Measurements from ENCODE around the gene SORBS1. TPM values are rescaled to one million over a fixed set of nuclear protein-coding genes. Genes with fewer than 3 reads are reported as not detected.

SORBS1 gene
- total RNA-seq, 1 experiment from 2014 or later, result 39.9 TPM

DNA sequence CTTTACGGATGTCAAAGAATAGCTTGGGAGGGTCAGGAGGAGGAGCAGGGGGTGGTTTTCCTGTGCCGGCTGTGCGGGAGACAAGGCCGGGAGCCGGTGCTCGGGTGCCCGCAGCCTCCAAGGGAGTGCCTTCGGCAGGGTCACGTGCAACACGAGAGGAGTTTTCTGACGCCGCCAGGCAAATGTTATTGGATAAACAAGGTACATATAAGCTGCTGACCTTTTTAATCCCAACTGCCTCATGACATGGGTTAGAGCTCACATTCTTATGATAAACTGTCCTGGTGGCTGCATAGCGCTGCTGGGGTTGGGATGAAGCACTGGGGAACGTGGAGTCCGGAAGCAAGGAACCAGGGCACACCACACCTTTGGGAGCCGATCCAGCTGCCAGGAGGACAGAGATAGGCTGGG, 145.5 kb downstream of the SORBS1 start:
- no peak for DNase-seq (ENCODE audit: low spot score)
- H3K27ac Mint-ChIP-seq, result peak overlapping the region; percentile 31
- ChIA-PET CTCF (interaction anchor here (1.2 to 2.7 kb wide), 4 partner anchors 15 to 186 kb away, joined by 3 to 15 read pairs (median 6); no protein-coding TSS in a partner anchor), POLR2A (interaction anchor here (0.8 kb wide), 1 partner anchor 179 kb away, joined by 3 read pairs; no protein-coding TSS in a partner anchor)
- no peaks in the 10 kb centered on the region for H3K27me3 Mint-ChIP-seq (ENCODE audit: low read depth)
- peaks cover 36% of the 10 kb centered on the region for H3K4me1 Mint-ChIP-seq
- no peak overlapping the region for H3K4me3 Mint-ChIP-seq
- H3K9me3 Mint-ChIP-seq, result no peaks in the 10 kb centered on the region
- no peaks in the 10 kb centered on the region for H3K36me3 Mint-ChIP-seq
- TF ChIP-seq, protein P1, sequence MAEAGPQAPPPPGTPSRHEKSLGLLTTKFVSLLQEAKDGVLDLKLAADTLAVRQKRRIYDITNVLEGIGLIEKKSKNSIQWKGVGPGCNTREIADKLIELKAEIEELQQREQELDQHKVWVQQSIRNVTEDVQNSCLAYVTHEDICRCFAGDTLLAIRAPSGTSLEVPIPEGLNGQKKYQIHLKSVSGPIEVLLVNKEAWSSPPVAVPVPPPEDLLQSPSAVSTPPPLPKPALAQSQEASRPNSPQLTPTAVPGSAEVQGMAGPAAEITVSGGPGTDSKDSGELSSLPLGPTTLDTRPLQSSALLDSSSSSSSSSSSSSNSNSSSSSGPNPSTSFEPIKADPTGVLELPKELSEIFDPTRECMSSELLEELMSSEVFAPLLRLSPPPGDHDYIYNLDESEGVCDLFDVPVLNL (CRISPR knock-in tag; IDR thresholded peaks at IDR 0.05; ENCODE audit: borderline replicate concordance, low read depth), result no peak
- TF ChIP-seq, protein P2, sequence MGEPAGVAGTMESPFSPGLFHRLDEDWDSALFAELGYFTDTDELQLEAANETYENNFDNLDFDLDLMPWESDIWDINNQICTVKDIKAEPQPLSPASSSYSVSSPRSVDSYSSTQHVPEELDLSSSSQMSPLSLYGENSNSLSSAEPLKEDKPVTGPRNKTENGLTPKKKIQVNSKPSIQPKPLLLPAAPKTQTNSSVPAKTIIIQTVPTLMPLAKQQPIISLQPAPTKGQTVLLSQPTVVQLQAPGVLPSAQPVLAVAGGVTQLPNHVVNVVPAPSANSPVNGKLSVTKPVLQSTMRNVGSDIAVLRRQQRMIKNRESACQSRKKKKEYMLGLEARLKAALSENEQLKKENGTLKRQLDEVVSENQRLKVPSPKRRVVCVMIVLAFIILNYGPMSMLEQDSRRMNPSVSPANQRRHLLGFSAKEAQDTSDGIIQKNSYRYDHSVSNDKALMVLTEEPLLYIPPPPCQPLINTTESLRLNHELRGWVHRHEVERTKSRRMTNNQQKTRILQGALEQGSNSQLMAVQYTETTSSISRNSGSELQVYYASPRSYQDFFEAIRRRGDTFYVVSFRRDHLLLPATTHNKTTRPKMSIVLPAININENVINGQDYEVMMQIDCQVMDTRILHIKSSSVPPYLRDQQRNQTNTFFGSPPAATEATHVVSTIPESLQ (CRISPR knock-in tag; IDR thresholded peaks at IDR 0.05), result no peak
- TF ChIP-seq PRRX2 (CRISPR knock-in tag; IDR thresholded peaks at IDR 0.05), result no peak
- no peak for TF ChIP-seq SP1 (CRISPR knock-in tag; conservative IDR thresholded peaks at IDR 0.05)
- TF ChIP-seq ZNF138 (CRISPR knock-in tag; conservative IDR thresholded peaks at IDR 0.05), result no peak
- no peak for TF ChIP-seq TCF7 (CRISPR knock-in tag; IDR thresholded peaks at IDR 0.05; ENCODE audit: low read depth)
- no peak for TF ChIP-seq NFYB (CRISPR knock-in tag; conservative IDR thresholded peaks at IDR 0.05; ENCODE audit: low read depth)
- no peak for TF ChIP-seq NFATC4 (CRISPR knock-in tag; IDR thresholded peaks at IDR 0.05)
- TF ChIP-seq ZNF423 (CRISPR knock-in tag; IDR thresholded peaks at IDR 0.05), result no peak
- TF ChIP-seq TEAD4 (CRISPR knock-in tag; IDR thresholded peaks at IDR 0.05), result no peak
- no peak for TF ChIP-seq NR3C1 (CRISPR knock-in tag; conservative IDR thresholded peaks at IDR 0.05; ENCODE audit: low read depth)
- no peak for TF ChIP-seq EMX1 (CRISPR knock-in tag; IDR thresholded peaks at IDR 0.05)
- no peak for TF ChIP-seq NR2C2 (CRISPR knock-in tag; IDR thresholded peaks at IDR 0.05)
- TF ChIP-seq, protein P3, sequence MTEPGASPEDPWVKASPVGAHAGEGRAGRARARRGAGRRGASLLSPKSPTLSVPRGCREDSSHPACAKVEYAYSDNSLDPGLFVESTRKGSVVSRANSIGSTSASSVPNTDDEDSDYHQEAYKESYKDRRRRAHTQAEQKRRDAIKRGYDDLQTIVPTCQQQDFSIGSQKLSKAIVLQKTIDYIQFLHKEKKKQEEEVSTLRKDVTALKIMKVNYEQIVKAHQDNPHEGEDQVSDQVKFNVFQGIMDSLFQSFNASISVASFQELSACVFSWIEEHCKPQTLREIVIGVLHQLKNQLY (CRISPR knock-in tag; IDR thresholded peaks at IDR 0.05), result no peak
- TF ChIP-seq, protein P4, sequence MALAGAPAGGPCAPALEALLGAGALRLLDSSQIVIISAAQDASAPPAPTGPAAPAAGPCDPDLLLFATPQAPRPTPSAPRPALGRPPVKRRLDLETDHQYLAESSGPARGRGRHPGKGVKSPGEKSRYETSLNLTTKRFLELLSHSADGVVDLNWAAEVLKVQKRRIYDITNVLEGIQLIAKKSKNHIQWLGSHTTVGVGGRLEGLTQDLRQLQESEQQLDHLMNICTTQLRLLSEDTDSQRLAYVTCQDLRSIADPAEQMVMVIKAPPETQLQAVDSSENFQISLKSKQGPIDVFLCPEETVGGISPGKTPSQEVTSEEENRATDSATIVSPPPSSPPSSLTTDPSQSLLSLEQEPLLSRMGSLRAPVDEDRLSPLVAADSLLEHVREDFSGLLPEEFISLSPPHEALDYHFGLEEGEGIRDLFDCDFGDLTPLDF (CRISPR knock-in tag; IDR thresholded peaks at IDR 0.05), result no peak
- TF ChIP-seq, protein P5, sequence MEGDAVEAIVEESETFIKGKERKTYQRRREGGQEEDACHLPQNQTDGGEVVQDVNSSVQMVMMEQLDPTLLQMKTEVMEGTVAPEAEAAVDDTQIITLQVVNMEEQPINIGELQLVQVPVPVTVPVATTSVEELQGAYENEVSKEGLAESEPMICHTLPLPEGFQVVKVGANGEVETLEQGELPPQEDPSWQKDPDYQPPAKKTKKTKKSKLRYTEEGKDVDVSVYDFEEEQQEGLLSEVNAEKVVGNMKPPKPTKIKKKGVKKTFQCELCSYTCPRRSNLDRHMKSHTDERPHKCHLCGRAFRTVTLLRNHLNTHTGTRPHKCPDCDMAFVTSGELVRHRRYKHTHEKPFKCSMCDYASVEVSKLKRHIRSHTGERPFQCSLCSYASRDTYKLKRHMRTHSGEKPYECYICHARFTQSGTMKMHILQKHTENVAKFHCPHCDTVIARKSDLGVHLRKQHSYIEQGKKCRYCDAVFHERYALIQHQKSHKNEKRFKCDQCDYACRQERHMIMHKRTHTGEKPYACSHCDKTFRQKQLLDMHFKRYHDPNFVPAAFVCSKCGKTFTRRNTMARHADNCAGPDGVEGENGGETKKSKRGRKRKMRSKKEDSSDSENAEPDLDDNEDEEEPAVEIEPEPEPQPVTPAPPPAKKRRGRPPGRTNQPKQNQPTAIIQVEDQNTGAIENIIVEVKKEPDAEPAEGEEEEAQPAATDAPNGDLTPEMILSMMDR (IDR thresholded peaks at IDR 0.05), result no peak
- no peak for TF ChIP-seq ZBTB21 (CRISPR knock-in tag; IDR thresholded peaks at IDR 0.05; ENCODE audit: borderline replicate concordance)
- TF ChIP-seq, protein P6, sequence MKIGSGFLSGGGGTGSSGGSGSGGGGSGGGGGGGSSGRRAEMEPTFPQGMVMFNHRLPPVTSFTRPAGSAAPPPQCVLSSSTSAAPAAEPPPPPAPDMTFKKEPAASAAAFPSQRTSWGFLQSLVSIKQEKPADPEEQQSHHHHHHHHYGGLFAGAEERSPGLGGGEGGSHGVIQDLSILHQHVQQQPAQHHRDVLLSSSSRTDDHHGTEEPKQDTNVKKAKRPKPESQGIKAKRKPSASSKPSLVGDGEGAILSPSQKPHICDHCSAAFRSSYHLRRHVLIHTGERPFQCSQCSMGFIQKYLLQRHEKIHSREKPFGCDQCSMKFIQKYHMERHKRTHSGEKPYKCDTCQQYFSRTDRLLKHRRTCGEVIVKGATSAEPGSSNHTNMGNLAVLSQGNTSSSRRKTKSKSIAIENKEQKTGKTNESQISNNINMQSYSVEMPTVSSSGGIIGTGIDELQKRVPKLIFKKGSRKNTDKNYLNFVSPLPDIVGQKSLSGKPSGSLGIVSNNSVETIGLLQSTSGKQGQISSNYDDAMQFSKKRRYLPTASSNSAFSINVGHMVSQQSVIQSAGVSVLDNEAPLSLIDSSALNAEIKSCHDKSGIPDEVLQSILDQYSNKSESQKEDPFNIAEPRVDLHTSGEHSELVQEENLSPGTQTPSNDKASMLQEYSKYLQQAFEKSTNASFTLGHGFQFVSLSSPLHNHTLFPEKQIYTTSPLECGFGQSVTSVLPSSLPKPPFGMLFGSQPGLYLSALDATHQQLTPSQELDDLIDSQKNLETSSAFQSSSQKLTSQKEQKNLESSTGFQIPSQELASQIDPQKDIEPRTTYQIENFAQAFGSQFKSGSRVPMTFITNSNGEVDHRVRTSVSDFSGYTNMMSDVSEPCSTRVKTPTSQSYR (CRISPR knock-in tag; IDR thresholded peaks at IDR 0.05), result no peak
- TF ChIP-seq, protein P7, sequence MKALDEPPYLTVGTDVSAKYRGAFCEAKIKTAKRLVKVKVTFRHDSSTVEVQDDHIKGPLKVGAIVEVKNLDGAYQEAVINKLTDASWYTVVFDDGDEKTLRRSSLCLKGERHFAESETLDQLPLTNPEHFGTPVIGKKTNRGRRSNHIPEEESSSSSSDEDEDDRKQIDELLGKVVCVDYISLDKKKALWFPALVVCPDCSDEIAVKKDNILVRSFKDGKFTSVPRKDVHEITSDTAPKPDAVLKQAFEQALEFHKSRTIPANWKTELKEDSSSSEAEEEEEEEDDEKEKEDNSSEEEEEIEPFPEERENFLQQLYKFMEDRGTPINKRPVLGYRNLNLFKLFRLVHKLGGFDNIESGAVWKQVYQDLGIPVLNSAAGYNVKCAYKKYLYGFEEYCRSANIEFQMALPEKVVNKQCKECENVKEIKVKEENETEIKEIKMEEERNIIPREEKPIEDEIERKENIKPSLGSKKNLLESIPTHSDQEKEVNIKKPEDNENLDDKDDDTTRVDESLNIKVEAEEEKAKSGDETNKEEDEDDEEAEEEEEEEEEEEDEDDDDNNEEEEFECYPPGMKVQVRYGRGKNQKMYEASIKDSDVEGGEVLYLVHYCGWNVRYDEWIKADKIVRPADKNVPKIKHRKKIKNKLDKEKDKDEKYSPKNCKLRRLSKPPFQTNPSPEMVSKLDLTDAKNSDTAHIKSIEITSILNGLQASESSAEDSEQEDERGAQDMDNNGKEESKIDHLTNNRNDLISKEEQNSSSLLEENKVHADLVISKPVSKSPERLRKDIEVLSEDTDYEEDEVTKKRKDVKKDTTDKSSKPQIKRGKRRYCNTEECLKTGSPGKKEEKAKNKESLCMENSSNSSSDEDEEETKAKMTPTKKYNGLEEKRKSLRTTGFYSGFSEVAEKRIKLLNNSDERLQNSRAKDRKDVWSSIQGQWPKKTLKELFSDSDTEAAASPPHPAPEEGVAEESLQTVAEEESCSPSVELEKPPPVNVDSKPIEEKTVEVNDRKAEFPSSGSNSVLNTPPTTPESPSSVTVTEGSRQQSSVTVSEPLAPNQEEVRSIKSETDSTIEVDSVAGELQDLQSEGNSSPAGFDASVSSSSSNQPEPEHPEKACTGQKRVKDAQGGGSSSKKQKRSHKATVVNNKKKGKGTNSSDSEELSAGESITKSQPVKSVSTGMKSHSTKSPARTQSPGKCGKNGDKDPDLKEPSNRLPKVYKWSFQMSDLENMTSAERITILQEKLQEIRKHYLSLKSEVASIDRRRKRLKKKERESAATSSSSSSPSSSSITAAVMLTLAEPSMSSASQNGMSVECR (CRISPR knock-in tag; IDR thresholded peaks at IDR 0.05; ENCODE audit: borderline replicate concordance), result no peak
- peak; percentile 45 for ATAC-seq

Data from WTC11 (cell line).